GM18907 (cell line): ENCODE data around the gene LRRFIP1.
"Not testable (repeated sequence)": the region's sequence is repeated elsewhere in the genome, so short reads cannot be mapped to it uniquely, and the experiment has no call there.

Experiments
- ATAC-seq: cut with Tn5 transposase; IDR thresholded peaks from one replicate; pipeline ENCODE4 v1.9.1; 2021; ENCODE audit warnings: mild to moderate bottlenecking, moderate library complexity; ENCODE audit not compliant: unreplicated experiment

LRRFIP1 gene

DNA sequence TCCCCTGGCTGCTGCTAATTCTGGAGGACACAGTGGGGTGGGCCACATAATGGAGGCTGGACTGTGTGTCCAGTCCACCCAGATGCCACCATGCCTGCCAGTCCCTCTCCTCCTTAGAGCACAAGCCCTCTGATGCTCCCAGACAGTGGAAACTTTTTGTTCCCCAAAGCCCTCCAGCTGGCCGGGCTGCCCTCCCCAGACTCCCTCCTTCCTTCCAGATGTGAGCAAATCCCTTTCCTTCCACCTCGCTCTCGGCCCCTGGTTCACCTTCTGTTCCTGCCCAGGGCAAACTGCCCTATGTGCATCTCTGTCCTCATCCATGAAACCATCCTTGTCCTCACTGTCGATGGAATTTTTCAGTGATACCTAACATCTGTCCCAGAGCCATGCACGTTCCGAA lies 33.9 kb downstream of the LRRFIP1 start:
- ATAC-seq, result no peak

DNA sequence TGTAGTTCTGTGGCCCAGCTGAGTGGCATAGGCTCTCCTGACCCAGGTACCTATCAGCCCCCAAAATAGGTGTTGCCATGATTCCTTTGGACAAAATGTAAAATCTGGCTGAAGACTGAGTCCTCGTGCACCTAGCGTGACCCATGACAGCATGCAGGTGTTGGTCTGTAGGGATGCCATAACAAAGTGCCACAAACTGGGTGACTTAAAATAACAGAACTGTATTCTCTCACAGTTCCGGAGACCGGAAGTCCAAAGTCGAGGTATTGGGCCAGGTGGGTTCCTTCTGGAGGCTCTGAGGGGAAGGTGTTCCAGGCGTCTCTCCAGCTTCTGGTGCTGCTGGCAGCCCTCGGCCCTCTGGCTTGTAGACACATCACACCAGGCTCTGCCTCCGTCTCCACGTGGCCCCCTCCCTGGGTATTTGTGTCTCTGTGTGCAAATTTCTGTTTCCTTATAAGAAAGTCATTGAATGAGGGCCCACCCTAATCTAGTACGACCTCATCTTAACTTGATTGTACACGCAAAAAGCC lies 34.5 kb downstream of the LRRFIP1 start:
- no peak for ATAC-seq

- ATAC-seq, result no peak
Observed at GRCh38 chr2:237662671-237663093, 35.3 kb downstream of the LRRFIP1 start.

DNA sequence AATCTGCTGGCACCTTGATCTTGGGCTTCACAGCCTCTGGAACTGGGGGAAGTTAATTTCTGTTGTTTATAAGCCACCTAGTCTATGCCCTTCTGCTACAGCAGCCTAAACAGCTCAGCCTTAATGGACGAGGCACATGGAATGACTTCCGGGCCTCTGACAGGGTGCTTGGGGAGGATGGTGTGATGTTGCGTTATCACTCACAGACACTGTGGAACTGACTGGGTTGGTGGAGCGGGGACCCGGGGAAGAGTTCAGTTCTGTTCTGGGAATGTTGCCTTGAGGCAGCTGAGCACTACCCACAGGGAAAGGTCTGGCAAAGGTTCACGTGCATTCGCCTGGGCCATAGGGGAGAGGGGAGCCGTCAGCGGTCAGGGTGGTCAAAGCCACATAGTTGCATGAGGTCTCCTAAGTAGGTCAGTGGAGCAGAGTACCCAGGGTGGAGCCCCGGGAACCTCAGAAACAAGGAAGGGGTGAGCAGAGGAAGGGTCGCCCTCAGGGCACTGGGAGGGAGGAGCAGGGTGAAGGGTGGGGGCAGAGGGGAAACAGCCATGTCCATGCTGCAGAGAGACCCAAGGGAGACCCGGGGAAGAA lies 36.2 kb downstream of the LRRFIP1 start:
- ATAC-seq, result no peak

DNA sequence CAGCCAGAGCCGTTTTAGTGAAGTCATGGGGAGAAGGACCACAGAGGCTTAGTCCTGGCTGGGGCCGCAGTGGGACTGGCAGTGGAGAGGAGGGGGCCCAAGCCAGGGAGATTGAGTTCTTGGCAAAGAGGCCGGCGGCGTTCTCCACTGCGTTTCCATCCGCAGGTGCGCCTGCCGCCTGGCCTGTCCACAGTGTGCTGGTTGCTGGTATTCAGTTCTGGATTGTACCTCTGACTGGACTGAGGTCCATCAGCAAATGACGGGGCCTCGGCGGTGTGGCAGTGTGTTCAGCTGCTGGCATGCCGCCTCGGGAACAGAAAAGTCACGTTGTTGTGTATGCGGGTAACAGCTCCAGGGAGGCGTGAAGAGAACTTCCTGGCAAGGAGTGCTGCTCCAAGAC lies 36.8 kb downstream of the LRRFIP1 start:
- no peak for ATAC-seq

- no peak for ATAC-seq
Observed at GRCh38 chr2:237665713-237666143, 38.3 kb downstream of the LRRFIP1 start.

- ATAC-seq, result no peak
Observed at GRCh38 chr2:237666606-237667005, 39.2 kb downstream of the LRRFIP1 start.

GRCh38 chr2:237667050-237667576 lies 39.7 kb downstream of the LRRFIP1 start:
- ATAC-seq, result not testable (repeated sequence)

GRCh38 chr2:237667893-237668292 lies 40.5 kb downstream of the LRRFIP1 start:
- ATAC-seq, result no peak

DNA sequence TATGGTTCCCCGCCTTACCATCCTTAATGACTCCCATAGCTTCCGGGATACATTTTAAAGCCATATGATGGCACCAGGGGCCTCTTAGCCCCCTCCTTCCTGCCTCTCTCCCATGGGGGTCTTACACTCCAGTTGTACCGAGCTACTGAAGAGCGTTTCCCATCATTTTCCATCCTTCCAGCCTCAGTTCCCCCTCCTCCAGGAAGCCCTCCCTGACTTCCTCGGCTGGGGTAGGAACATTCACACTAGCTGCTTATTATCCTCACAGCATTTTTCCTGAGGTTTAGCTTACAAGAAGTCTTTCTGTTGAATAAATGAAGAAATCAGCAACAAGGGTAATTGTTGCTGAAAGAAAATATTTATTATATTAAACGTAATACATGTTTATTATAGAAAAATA lies 41.1 kb downstream of the LRRFIP1 start:
- no peak for ATAC-seq

- no peak for ATAC-seq
Observed at GRCh38 chr2:237669283-237669627, 41.9 kb downstream of the LRRFIP1 start.

GRCh38 chr2:237669628-237670392 lies 42.4 kb downstream of the LRRFIP1 start:
- peak; percentile 37 for ATAC-seq

DNA sequence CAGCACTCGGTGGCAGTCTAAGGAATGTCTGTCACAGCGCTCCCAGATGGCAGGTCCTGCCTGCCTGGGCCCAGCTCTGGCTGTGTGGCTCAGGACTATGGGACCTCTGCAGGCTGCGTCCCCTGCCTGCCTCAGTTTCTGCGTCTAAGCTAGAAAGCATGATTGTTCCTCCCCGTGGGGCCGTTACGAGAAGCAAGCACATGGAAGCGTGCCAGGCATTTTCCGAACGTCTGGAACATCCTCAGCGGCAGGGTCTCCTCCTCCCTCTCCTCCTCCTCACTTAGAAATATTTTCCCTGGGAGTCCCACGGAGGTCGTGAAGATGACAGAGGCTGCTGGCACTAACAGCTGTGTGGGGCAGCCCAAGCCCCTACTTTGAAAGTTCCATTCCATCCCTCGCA lies 43.3 kb downstream of the LRRFIP1 start:
- ATAC-seq, result no peak

- no peak for ATAC-seq
Observed at GRCh38 chr2:237671466-237672138, 44.2 kb downstream of the LRRFIP1 start.

DNA sequence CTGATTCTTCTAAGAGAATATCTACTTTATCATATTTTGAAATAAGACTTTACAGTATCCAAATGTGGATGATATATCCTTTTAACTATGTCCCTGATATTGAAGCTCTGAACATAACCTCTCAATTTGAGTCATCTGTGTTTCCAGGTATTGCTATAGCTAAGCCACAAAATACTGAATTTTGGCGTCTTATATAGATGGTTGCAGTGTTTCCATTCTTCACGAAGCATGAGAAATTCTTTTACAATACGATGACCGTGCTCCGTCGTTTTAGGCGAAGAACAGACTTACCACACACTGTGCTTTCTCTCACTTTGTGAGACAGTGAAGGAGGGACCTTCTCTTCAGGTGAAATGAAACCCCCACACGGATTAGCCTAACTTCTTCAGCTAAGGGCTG lies 45.3 kb downstream of the LRRFIP1 start:
- ATAC-seq, result no peak

- ATAC-seq, result peak; percentile 45
Observed at GRCh38 chr2:237673130-237674001, 46.0 kb downstream of the LRRFIP1 start.

DNA sequence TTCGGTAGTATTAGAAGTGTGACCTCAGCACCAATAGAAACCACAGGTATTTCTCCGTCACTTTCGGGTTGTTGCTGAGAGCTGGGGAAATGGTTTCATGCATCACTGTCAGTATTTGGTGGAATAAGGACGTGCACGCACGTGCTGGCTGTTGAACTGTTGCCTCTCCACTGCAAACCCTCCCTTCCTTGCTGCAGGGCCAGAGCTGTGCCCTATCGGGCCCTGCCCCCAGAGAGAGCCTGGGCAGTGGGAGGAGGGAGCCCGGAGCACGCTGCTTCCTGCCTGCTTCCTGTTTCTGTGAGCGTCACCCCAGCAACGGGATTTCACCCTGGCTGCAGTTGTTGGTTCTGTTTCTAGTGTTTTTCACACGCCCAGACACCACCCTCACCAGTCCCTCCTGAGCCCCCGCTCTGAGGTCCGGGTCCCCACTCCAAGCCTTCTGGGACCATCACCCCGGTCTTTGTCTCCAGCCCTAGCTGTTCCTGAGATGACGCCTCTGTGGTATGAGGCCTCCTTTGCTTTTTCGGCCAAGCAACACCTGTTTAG lies 47.4 kb downstream of the LRRFIP1 start:
- peak; percentile 85 for ATAC-seq

- ATAC-seq, result no peak
Observed at GRCh38 chr2:237675316-237675715, 47.9 kb downstream of the LRRFIP1 start.

DNA sequence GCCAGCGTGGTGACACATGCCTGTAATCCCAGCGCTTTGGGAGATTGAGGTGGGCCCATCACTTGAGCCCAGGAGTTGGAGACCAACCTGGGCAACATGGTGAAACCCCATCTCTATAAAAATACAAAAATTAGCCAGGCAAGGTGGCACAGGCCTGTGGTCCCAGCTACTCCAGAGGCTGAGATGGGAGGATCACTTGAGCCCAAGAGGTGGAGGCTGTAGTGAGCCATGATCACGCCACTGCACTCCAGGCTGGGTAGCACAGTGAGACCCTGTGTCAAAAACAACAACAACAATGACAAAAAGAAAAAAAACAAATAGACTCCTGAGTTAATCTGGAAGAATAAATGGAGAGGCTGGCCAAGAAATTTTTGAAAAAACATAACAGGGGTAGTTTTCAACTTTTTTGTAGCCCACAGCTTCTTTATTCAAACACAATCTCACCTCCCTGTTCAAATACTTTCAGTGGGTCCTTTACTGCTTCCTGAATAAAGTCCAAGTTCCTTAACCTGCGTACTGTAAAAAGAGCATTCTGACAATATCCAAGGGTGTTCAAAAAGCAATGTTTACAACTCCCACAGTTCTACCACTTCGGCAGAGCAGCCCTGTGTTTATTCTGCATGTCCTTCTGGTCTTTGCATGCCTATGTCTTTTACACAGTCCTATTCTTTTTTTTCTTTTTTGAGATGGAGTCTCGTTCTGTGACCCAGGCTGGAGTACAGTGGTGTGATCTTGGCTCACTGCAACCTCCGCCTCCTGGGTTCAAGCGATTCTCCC lies 53.5 kb downstream of the LRRFIP1 start:
- no peak for ATAC-seq

- no peak for ATAC-seq
Observed at GRCh38 chr2:237682151-237682550, 54.8 kb downstream of the LRRFIP1 start.
